HG03135 (cell line): ENCODE data around the gene UBD.

ENCODE experiments used
- ATAC-seq: cut with Tn5 transposase; IDR thresholded peaks from one replicate; pipeline ENCODE4 v1.9.1; 2021; ENCODE audit warnings: mild to moderate bottlenecking, moderate library complexity; ENCODE audit not compliant: unreplicated experiment

UBD gene

DNA sequence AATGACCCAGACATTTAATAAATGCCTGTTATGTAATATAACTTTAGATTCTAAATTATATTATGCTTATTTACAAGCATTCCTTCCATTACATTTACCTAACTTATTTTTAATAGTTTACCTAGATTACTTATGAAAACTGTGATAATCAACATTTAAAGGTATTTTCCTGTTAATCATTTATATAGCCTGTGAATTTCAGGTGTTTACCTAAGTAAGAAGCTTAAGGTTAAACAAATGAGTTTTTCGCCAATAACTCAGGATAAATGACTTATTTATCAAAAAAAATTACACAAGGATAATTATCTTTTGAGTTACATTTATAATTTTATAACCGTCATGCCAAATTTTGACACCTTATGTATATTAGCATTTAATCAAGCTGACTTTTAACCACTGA is 35.5 kb downstream of the UBD start:
- ATAC-seq: no peak

DNA sequence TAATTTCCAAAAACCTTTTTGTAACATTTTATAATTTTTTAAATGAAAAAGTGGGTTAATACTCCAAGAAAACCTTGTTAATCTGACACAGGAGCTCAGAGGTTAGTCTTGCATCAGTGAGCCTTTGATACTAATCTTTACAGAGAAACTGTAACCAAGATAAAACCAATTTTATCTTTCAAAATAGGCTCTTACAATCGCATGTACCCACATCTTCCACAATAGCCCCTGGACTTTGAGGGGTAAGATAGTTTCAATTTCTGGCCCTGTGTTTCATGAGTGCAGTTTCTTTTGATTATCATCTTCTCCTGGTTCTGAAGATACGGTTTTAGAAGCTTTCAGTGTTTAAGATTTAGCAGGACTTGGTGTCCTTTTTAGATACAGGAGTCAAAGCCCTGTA is 37.3 kb downstream of the UBD start:
- ATAC-seq: no peak

DNA sequence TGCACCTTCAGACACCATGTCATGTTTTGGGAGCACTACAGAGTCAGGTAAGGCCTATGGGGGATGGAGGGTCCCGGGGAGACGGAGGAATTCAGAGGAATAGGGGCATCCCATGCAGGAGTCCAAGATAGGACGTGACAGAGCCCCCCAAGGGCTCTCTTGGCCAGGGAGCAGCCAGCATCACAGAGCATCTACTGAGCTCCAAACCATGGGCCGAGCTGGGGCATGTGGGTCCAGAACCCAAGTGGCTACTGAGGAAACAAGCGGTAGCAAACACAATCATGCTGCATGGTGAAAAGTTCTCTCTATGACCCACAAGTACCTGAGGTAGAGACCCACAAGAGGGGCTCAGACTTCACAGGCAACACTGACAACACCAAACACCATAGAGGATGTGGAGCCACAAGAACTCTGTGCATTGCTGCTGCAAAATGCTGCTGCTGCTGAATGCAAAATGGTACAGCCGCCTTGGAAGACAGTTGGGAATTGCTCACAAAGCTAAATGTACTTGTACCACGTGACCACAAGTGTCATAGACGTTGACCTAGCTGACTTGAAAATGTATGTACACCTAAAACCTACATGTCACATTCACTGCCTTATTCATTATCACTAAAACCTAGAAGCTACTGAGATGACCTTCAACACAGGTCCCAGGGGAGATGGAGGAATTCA is 38.4 kb downstream of the UBD start:
- ATAC-seq: no peak

DNA sequence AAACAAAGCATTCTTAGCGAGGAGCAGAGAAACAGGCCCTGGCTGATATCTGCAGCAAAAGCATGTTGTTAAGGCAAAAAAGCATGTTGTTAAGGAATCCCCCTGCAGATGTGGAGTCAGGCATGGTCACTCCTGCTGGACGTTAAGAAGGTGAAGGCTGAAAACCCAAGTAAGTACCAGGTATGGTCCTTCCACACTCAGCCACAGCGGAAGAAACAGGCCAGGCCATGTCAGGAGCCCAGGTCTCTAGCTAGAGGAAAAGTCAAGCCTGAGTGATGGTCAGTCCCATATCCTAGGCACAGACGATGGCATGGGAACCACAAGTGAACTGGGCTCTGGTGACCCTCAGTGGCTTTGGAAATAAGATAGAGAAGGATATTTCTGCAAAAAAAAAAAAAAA is 39.3 kb downstream of the UBD start:
- ATAC-seq: no peak

DNA sequence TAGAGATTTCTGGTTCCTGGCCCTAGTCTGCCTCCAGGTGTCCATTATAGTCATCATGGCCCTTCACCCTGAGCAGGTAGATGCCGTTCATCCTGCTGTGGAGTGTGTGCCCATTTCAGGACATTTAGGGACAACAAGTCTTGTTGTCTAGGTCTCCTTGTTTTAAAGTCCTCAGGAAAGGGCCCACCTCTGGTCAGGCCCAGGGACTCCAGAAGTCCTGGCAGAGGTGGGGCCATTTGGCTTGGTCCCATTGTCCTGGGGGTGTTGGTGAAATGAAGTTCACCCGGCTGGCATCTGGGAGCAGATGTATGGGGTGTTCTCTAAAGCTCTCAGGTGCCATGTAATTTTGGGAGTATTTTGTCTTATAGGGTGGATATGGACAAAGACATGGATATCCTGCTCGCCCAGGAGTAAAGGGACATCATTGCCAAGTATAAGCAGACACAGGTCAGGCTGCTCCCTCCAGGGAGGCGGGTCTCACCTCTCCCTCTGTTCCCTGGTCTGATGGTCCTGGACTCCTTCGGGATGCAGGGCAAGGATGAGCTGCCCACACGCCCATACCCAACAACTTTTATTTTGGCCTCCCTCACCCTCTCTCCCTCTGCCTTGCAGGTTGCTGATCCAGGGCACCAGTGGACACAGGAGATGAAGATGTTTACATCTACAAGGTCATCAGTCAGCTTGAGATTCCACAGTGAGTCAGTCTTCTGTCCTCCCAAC is 40.1 kb downstream of the UBD start:
- ATAC-seq: no peak

- no peak for ATAC-seq
Measured at GRCh38 chr6:29517728-29518440, 41.6 kb downstream of the UBD start.

- no peak for ATAC-seq
Measured at GRCh38 chr6:29517245-29517644, 42.3 kb downstream of the UBD start.

DNA sequence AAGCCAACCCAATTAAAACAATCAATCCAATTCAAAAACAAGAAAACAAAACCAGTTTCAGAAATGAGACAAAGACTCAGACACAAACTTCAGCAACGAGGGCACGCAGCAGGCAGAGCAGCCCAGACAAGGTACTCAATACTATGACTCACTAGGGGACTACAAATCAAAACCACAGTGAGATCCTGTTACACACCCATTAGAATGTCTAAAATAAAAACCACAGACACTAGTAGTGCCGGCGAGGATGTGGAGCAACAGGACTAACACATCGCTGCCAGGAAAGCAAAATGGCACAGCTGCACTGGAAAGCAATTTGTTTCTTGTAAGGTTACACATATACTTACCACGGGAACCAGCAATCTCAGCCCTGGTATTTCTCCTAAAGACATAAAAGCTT is 43.4 kb downstream of the UBD start:
- no peak for ATAC-seq

DNA sequence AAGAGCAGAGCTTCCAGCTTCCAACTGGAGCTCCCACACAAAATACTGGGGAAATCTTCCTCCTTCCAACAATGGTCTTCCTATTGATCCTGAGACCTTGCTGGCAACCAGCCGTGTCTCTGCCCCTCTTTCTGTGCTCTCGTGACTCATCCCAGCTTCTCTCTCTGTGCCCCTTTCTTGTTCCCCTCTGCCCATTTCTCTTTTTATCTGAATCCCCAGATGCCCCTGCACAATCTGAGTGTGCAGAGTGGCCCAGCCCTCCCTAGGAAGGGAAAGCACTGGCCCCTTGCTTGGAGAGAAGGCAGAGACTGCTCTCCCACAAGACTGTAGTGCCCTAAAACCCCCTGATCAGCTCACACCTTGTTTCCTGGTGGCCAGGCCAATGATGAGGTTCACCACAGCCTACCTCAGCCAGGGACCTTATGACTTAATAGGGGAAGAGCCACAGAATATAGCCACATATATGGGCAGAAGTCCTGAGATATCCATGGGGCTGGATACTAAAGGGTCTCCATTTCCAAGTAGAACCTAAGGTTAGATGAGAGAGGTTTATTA is 48.7 kb downstream of the UBD start:
- ATAC-seq: no peak

- ATAC-seq: no peak
Measured at GRCh38 chr6:29510202-29510601, 49.3 kb downstream of the UBD start.

GRCh38 chr6:29509711-29510110 is 49.8 kb downstream of the UBD start:
- ATAC-seq: no peak

- no peak for ATAC-seq
Measured at GRCh38 chr6:29509239-29509638, 50.3 kb downstream of the UBD start.

DNA sequence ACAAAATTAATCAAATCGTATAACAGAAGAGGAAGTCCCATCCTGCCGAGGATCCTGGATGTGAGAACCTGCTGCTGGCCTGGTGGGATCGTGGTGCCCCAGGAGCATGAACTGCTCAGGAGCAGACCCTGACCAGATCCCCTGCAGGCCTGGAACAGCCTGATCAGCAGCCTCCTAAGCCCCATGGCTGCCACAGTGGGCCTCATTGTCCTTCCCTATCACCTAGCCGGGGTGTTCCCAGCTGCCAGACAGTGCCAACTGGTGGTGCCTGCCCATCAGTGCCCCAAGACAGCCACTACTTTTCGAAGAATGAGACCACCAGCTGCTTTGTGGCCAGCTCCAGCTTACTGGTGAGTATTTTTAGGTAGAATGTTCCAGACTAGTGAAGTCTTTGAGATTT is 52.2 kb downstream of the UBD start:
- no peak for ATAC-seq

- no peak for ATAC-seq
Measured at GRCh38 chr6:29506446-29507067, 53.0 kb downstream of the UBD start.

GRCh38 chr6:29505808-29506207 is 53.7 kb downstream of the UBD start:
- ATAC-seq: no peak
